HG03064 (cell line): ENCODE measurements around the gene OR2T2.
"Not testable (repeated sequence)": the region's sequence is repeated elsewhere in the genome, so short reads cannot be mapped to it uniquely, and the experiment has no call there.

Experiments used
- ATAC-seq: cut with Tn5 transposase; IDR thresholded peaks from one replicate; pipeline ENCODE4 v1.9.1; 2021; ENCODE audit warnings: low read depth; ENCODE audit not compliant: unreplicated experiment

The OR2T2 gene

GRCh38 chr1:248449821-248450465 is 4.5 kb downstream of the OR2T2 start:
- not testable (repeated sequence) for ATAC-seq

DNA sequence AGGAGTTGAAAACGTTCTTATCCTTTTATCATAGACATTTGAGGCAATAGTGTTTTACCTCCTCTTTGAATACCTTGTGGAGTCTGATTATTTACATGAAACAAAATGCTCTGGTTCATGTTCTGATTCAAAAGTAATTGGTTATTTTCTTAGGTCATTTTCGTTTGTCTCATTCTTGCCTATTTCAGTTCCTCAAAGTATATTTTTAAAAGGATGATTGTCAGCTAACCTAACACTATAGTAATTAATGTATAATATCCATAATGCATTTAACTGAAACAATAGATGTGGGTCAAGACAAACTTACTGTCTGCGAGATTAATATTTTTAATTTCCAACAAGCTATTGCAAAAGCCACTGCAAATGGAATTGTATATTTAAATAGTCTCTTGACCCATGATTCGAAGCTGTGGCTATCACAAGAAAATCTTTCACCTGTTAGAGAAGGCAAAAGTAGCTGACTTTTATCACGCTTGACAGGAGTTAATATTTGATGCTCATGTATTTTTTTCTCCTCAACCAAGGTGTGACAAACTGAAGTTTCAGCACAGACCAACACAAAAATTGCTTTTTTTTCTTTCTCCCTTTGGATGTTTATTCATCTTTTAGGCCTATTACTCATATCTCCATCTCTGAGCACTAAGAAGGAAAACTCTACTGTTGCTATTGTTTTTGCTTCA is 5.2 kb downstream of the OR2T2 start:
- ATAC-seq, result peak; percentile 71

DNA sequence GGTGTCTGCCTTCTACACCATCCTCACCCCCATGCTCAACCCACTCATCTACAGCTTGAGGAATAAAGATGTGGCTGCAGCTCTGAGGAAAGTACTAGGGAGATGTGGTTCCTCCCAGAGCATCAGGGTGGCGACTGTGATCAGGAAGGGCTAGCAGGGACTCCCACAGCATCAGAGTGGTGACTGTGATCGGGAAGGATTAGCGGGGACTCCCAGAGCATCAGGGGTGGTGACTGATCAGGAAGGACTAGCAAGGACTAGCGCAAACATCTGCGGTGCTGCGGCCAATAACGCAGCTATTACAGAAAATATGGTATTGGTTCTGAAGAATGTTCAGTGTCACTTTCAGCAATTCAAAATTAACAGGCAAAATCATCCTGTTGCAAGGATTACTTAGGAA is 8.2 kb downstream of the OR2T2 start:
- ATAC-seq, result not testable (repeated sequence)

DNA sequence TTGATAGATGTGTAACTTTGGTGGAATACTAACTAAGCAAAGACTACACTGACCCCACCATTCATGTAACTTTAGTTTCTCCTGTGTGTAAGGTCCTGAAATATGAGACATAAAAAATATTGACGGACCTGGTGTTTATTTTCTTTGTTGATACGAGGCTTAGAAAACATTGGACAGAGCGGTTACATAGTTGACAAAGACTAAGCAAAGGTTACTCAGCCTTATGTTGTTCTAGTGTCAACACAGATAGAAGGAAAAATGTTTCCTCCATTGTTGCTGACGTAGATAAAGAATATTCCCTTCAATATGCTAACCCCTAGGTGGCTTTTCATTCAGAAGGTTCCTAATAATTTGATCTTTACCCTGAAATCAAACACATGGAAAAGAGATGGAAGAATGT is 9.6 kb downstream of the OR2T2 start:
- not testable (repeated sequence) for ATAC-seq

GRCh38 chr1:248456635-248457034 is 11.2 kb downstream of the OR2T2 start:
- ATAC-seq, result not testable (repeated sequence)

DNA sequence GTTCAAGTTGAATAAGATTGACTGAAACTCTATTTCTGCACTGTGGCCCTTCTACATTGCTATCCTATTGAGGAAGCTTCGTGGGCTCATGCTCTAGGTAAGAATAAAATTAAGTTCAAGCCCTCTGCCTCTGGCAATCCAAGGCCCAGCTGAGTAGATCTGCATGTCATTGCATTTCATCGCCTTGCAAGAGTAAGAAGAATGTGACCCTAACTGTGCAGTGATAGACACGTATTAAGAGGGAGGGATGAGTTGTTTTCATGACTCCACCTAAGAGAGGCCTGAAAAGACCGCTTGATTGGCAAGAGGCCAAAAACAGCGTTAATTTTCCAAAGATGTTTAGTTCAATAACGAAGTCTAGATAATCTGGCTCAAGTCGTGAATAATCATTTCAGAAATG is 13.7 kb downstream of the OR2T2 start:
- ATAC-seq, result not testable (repeated sequence)

GRCh38 chr1:248471154-248471553 is 25.7 kb downstream of the OR2T2 start:
- no peak for ATAC-seq

- not testable (repeated sequence) for ATAC-seq
Observed at GRCh38 chr1:248472111-248472510, 26.7 kb downstream of the OR2T2 start.

DNA sequence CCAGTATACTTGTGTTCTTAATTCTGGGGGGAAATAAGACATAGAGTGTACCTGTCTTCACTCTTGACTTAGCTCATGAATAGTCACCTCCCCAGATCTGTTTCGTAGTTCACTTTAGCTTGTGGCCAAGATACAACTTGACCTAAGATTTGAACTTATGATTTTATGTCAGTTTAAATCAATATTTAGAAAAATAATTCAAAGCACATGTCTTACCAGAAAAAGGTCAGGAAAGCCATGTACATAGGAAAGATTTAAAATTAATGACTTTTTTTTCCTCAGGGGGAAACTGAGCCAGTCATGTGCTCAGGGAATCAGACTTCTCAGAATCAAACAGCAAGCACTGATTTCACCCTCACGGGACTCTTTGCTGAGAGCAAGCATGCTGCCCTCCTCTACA is 27.6 kb downstream of the OR2T2 start, which contains the start of gene OR2T3:
TSS of gene OR2T3 (plus strand) at position 301 of the 400 bp plus-strand sequence. CDS start at position 301, 0 bp downstream.
- not testable (repeated sequence) for ATAC-seq

DNA sequence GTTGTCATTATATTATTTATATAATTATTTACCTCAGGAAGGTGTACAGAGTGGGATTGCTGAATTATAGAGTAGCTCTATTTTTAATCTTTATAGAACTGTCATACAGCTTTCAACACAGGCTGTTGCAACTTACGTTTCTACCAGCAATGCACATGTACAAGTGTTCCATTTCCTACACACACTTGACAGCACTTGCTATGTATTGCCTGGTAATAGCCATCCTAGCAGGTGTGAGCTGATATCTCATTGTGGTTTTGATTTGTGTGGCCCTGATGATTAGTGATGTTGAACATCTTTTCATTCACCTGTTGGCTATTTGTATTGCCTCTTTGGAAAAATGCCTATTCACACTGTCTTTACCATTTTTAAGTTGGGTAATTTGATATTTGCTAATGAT is 30.2 kb downstream of the OR2T2 start:
- peak; percentile 76 for ATAC-seq

DNA sequence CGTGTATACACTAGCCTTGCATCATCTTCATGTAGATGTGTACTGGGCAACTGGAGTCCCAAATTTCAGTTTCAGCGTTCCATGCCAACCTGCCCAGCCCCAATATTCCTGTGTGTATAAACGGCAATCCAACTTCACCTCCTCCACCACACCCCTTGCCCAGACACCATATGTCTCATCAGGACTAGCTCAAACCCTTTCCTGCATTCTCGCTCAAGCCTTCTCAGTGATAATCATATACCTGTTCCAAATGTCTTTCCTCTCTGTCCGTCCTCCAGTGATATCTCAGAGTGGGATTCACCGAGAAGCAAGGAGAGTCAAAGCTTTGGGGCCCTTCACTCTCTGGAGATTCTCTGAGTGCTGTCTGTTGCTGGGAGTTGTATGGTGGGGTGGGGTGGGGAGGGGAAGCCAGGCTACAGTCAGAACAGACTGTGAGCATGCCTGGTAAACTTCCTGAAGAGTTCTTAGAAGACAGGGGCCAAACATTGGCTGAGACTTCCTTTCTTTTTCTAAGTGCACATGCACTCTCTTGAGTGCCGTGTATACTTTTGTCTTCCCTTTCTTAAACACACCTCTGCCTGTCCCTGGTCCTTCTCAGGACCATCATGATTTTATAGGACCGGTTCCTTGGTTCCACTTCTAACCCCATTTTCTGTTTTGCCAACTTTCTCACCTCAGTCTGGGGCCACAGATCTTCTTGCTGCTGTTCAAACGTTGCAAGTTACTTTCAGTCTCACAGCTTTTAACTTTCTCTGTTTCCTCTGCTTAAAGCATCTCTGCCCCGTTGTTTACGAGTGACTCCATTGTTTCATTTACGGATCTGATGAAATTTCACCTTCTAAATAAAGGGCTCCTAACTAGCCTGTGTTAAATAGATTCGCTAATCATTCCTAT is 36.5 kb downstream of the OR2T2 start:
- peak; percentile 91 for ATAC-seq

GRCh38 chr1:248488289-248488688 is 42.9 kb downstream of the OR2T2 start, which contains the start of gene OR2T5:
OR2T5 (plus strand) TSS chr1:248488589; CDS start chr1:248488589, 0 bp downstream.
- not testable (repeated sequence) for ATAC-seq

- not testable (repeated sequence) for ATAC-seq
Observed at GRCh38 chr1:248496661-248497060, 51.2 kb downstream of the OR2T2 start.

- not testable (repeated sequence) for ATAC-seq
Observed at GRCh38 chr1:248500305-248501035, 55.0 kb downstream of the OR2T2 start.
